HG02973 (cell line): ENCODE measurements around the gene INCA1.
A peak's percentile ranks its signal among the peaks of the same experiment; 100 is the strongest.

ENCODE experiments used
- ATAC-seq: cut with Tn5 transposase; IDR thresholded peaks from one replicate; pipeline ENCODE4 v1.9.1; 2021; ENCODE audit warnings: moderate library complexity; ENCODE audit not compliant: unreplicated experiment

The INCA1 gene

GRCh38 chr17:4949321-4950074 is 47.8 kb downstream of the INCA1 start:
- peak; percentile 24 for ATAC-seq

GRCh38 chr17:4948931-4949320 is 48.4 kb downstream of the INCA1 start:
- peak; percentile 30 for ATAC-seq

DNA sequence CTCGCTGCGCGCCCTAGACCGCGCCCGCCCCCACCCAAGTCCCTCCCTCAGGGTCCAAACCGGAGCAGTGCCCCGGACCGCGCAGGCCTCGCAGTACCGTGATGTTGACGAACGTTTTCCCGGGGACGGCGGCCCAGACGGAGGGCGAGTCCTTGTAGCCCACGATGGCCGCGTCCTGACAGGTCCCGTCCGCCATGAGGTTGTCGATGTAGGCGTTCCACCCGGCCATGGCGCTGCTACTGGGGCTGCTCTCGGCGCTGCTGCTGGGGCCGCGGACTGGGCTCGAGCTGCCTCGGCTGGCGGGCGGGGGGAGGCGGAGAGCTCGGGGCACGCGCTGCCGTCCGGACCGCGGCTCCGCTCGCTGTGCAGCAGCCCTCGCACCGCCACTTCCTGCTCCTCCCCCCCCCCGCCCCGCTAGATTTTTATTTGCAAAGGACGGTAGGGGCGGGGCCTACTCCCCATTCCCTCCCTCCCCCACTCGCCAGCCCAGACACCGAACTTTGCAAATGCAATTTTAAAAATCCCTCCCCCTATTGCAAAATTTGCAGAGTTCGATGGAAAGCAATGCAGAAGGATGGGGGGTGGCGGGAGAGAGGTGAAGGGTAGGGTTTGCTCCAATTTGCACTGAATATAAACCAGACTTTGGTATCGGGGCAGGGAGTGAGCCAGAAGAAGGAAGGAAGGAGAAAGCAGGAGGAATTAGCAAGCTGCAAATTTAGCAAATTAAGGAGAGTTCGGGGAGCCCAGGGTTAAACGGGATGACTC is 49.0 kb downstream of the INCA1 start, which contains the start of gene PFN1:
Gene PFN1 (minus strand): TSS at position 365 of the 765 bp plus-strand sequence. CDS start 136 bp downstream, at position 229.
- peak; percentile 7 for ATAC-seq

DNA sequence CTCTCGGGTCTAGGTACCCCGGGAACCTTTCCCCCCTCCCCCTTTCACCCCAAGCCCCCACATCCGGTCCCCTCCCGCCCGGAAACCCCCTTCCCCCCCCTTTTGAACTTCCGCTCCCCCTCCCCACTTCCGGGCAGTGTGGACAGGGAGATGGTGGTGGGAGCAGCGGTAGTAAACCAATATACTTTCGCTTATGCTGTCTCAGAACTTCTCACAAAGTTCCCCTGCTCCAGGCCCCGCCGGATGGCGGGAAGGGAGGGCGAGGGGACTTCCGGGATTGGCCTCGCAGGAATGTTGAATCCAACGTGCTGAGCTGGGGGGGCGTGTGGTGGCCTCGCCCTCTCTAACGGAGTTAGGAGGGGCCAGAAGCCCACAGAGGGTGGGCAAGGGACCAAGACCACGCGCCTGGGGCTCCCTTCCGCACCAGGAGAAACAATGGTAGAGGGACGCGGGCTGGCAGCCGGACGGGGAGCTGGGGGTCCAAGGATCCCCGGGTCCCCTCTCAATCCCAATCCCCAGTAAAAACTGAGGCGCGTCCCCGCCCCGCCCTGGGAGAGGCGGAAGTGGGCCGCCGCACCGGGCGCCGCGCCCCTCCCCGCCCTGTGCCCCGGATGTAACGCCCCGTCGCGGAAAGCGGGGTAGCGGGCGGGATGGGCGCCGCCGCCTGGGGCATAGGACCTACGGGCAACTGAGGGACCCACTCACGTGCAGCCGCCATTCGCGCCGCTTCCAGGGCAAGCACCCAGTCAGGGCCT is 49.7 kb downstream of the INCA1 start:
- no peak for ATAC-seq

GRCh38 chr17:4947010-4947410 is 50.3 kb downstream of the INCA1 start:
- ATAC-seq: no peak

DNA sequence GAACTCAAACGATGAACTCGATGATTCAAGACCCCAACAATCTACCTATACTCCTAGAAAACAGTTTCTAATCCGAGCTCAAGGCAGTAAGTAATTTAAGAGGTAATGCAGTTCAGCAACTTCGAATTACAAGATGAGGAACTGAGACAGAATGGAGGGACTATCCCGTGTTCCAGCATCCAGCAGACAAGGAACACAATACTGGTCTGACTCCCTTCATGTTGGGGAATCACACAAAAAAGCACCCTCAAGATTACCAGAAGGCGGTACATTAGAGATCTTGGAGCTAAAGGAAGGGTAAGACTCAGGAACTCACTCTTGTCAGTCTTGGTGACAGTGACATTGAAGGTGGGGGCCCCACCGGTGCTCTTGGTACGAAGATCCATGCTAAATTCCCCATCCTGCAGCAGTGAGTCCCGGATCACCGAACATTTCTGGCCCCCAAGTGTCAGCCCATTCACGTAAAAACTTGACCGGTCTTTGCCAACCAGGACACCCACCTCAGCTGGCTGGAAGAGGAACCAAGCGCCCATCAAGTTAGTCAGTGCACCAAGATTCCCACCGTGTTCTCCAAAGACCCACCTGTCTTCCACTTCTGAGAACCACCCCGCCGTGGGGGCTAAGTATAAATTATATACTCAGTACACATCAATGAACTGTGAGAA is 50.9 kb downstream of the INCA1 start:
- no peak for ATAC-seq

- ATAC-seq: no peak
Observed at GRCh38 chr17:4945944-4946280, 51.4 kb downstream of the INCA1 start.

GRCh38 chr17:4945176-4945943 is 52.0 kb downstream of the INCA1 start:
- ATAC-seq: no peak

DNA sequence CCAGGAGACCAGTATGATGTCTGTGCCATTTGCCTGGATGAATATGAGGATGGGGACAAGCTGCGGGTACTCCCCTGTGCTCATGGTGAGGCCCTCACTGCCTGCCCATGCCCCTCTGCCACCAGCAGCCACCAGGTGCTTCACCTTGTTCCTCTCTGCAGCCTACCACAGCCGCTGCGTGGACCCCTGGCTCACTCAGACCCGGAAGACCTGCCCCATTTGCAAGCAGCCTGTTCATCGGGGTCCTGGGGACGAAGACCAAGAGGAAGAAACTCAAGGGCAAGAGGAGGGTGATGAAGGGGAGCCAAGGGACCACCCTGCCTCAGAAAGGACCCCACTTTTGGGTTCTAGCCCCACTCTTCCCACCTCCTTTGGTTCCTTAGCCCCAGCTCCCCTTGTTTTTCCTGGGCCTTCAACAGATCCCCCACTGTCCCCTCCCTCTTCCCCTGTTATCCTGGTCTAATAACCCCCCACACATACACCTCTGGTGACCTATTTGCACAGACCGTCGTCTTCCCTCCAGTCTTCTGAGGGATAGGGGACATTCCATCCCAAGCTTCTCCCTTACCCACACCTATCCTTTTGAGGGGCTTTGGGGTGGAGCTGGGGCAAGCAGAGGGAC is 52.7 kb downstream of the INCA1 start:
- no peak for ATAC-seq

GRCh38 chr17:4944163-4944553 is 53.2 kb downstream of the INCA1 start:
- ATAC-seq: no peak

DNA sequence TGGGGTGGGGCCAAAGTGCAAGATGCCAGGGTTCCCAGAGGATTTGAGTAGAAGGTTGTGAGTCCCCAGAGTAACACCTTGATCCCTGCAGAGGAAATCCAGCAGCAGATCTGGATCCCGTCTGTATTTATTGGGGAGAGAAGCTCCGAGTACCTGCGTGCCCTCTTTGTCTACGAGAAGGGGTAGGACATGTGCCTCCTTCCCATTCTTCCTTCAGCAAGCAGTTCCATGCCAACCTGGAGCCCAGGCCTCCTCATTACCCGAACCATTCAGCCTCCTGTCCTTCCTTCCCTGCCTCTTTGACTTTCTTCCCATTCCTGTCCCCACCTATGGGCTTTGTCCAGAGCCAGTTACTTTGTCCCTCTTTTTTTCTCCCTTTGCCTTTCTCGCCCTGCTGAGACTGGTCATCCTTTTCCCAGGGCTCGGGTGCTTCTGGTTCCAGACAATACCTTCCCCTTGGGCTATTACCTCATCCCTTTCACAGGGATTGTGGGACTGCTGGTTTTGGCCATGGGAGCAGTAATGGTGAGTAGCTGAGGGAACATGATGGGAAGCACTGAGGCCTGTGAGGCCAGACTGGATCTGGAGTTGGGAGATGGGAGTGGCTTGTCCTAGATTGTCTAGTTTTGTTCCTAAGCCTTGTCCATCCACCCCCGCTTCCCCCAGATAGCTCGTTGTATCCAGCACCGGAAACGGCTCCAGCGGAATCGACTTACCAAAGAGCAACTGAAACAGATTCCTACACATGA is 54.4 kb downstream of the INCA1 start:
- ATAC-seq: no peak

DNA sequence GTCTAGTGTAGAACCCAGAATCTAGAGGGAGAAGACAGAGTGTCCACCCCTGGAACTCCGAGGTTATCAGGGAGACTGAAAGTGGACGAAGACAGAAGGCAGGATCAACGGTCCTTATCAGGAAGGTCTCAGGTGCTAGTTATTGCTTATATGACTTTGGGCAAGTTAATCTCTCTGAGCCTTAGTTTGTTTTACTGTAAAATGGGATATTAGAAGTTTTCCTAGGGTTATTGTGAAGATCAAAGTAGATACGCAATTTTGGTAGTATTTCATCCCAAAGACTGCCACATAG is 56.1 kb downstream of the INCA1 start:
- no peak for ATAC-seq

DNA sequence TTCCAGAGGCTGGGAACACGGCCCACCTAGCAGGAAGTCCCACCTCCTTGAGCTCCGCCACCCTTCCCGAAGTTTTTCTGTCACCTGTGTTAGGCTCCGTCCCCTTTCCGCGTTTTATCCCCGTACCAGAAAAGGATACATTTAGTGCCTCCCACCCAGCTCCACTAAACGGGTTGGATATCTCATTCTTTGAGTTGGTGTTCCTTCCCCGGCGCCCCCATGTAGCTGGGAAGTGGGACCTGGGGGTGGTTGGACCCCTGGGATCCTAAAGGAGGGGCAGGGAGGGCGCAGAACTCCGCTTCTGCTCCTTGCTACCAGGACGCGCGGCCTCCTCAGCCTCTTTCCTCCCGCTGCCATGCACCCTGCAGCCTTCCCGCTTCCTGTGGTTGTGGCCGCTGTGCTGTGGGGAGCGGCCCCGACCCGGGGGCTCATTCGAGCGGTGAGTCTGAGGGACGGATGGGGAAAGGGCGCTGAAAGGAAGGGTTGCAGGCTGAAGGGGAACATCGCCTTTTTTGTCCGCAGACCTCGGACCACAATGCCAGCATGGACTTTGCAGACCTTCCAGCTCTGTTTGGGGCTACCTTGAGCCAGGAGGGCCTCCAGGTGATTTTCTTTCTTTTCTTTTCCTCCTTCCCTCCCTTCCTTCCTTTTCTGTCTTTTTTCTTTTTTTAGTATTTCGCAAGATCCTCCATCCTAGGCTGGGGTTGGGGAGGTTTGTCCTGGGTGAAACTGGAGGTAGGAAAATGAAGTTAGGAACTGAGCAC is 56.6 kb downstream of the INCA1 start:
- ATAC-seq: peak; percentile 4

GRCh38 chr17:4939796-4940554 is 57.3 kb downstream of the INCA1 start, which contains the start of the genes RNF167 and SLC25A11:
TSS of gene RNF167 (plus strand) at chr17:4940268. CDS start at chr17:4940910, 642 bp downstream.
TSS of gene SLC25A11 (minus strand) at chr17:4940046. CDS start at chr17:4939910, 136 bp downstream.
- ATAC-seq: peak; percentile 59

GRCh38 chr17:4939546-4939795 is 57.9 kb downstream of the INCA1 start:
- ATAC-seq: peak; percentile 7

DNA sequence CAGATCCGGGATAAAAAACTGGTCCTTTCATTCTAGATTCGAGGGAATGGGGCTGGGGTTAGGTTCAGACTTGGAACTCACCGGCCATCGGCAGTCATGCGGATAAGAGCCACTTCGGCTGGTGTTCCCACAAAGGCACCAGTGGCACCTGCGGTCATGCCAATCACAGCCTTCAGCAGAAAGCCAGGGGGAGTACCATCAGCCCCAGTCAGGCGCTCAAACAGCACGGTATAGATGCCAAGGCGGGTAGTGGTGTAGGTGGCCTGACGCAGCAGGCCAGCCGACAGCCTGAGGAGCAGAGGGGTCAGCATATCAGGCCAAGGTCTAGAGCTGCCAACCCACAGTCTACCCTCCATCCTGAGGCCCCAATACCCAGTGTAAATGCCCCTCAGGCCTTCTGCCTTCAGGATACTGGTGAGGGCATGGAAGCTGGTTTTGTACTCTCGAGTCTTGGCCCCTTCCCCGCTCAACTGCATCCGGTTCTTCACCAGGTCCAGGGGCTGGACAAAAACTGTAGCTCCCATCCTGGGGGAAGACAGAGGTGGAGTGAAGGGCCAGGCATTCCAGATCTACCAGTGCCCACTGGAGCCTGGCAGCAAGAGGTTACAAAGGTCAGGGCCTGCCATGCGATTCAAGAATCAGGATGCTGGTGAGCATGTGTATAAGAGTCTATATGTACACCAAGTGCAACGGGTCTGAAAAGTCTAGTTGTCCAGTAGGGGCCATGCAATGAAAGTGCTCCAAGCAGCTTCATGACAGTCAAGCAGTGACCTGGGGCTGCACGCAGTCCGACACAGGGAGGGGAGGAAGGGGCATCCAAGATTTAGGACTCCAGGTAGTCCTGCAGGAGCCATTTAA is 58.4 kb downstream of the INCA1 start:
- ATAC-seq: no peak
